Mesenchymal stem cell (in vitro differentiated cells and primary cell): Measurements from ENCODE around the gene UPP2.
A peak's percentile ranks its signal among the peaks of the same experiment; 100 is the strongest.

Source experiments
- DNase-seq: peaks from one replicate; pipeline ENCODE4 v3.0.0-alpha.2; 2013
- H2AFZ ChIP-seq: one replicate; pipeline ENCODE4 v1.6.1; 2013; ENCODE audit warnings: low read depth, mild to moderate bottlenecking, control low read depth, inconsistent platforms, low read length, moderate library complexity
- H2AK5ac ChIP-seq: 2 replicates; pipeline ENCODE4 v1.6.1; 2013; ENCODE audit warnings: low read length, moderate library complexity, mild to moderate bottlenecking, inconsistent platforms; ENCODE audit not compliant: severe bottlenecking
- H2BK120ac ChIP-seq: one replicate; pipeline ENCODE4 v1.6.1; 2013; ENCODE audit warnings: low read depth, mild to moderate bottlenecking, inconsistent platforms, low read length, moderate library complexity
- H2BK12ac ChIP-seq, 2 experiments: one replicate each; pipeline ENCODE4 v1.6.1; 2013; ENCODE audit warnings: inconsistent platforms in 2 of 2, low read length in 2 of 2, mild to moderate bottlenecking in 2 of 2, moderate library complexity in 2 of 2, control low read depth in 1 of 2
- H2BK15ac ChIP-seq: one replicate; pipeline ENCODE4 v1.6.1; 2013; ENCODE audit warnings: mild to moderate bottlenecking, low read depth, inconsistent platforms; ENCODE audit not compliant: poor library complexity, severe bottlenecking
- H2BK5ac ChIP-seq: 2 replicates; pipeline ENCODE4 v1.6.1; 2013; ENCODE audit warnings: low read depth, mild to moderate bottlenecking, low read length, control low read depth, inconsistent platforms; ENCODE audit not compliant: poor library complexity, severe bottlenecking
- H3K14ac ChIP-seq, 2 experiments: one replicate each; pipeline ENCODE4 v1.6.1; 2013; ENCODE audit warnings: inconsistent platforms in 2 of 2, low read length in 2 of 2, control low read depth in 1 of 2, mild to moderate bottlenecking in 1 of 2, moderate library complexity in 1 of 2
- H3K18ac ChIP-seq, 2 experiments: one replicate each; pipeline ENCODE4 v1.6.1; 2013; ENCODE audit warnings: inconsistent platforms in 2 of 2, low read length in 2 of 2, control low read depth in 1 of 2, low read depth in 1 of 2, mild to moderate bottlenecking in 1 of 2
- H3K23ac ChIP-seq, 2 experiments: one replicate each; pipeline ENCODE4 v1.6.1; 2013; ENCODE audit warnings: inconsistent platforms in 2 of 2, low read length in 2 of 2, mild to moderate bottlenecking in 2 of 2, moderate library complexity in 2 of 2, control low read depth in 1 of 2
- H3K27ac ChIP-seq: 2 replicates; pipeline ENCODE4 v1.5.1; 2013; ENCODE audit warnings: mild to moderate bottlenecking, moderate library complexity, low read length, control low read depth, inconsistent platforms; ENCODE audit not compliant: poor library complexity, severe bottlenecking
- H3K27me3 ChIP-seq, 2 experiments: 2 replicates each; pipeline versions ENCODE4 v1.6.1 to v1.7.0; 2013; ENCODE audit warnings: low read length in 2 of 2, mild to moderate bottlenecking in 2 of 2, moderate library complexity in 2 of 2, control low read depth in 1 of 2, inconsistent platforms in 1 of 2; ENCODE audit not compliant: control insufficient read depth in 1 of 2, insufficient read depth in 1 of 2
- H3K36me3 ChIP-seq, 2 experiments: 2 replicates each; pipeline versions ENCODE4 v1.6.1 to v1.7.0; 2013; ENCODE audit warnings: low read length in 2 of 2, control low read depth in 1 of 2, inconsistent platforms in 1 of 2, low read depth in 1 of 2, mild to moderate bottlenecking in 1 of 2; ENCODE audit not compliant: insufficient read depth in 2 of 2, control insufficient read depth in 1 of 2
- H3K4ac ChIP-seq, 2 experiments: one replicate each; pipeline ENCODE4 v1.6.1; 2013; ENCODE audit warnings: inconsistent platforms in 2 of 2, low read length in 2 of 2, mild to moderate bottlenecking in 2 of 2, moderate library complexity in 2 of 2, control low read depth in 1 of 2, low read depth in 1 of 2
- H3K4me1 ChIP-seq: 2 replicates; pipeline ENCODE4 v1.6.1; 2013; ENCODE audit warnings: low read depth, low read length, control low read depth; ENCODE audit not compliant: control insufficient read depth, insufficient read depth
- H3K4me2 ChIP-seq: 2 replicates; pipeline ENCODE4 v1.6.1; 2013; ENCODE audit warnings: low read length, mild to moderate bottlenecking, inconsistent platforms; ENCODE audit not compliant: poor library complexity, severe bottlenecking
- H3K4me3 ChIP-seq, 2 experiments: 2 replicates each; pipeline versions ENCODE4 v1.5.1 to v1.7.0; 2013; ENCODE audit warnings: low read length in 2 of 2, mild to moderate bottlenecking in 2 of 2, control low read depth in 1 of 2, low read depth in 1 of 2; ENCODE audit not compliant: insufficient read depth in 1 of 2
- H3K79me1 ChIP-seq: replicated peaks from 2 replicates; pipeline ENCODE4 v1.6.1; 2013; ENCODE audit warnings: mild to moderate bottlenecking, control low read depth, low read length, inconsistent platforms; ENCODE audit not compliant: poor library complexity, severe bottlenecking
- H3K9ac ChIP-seq: 2 replicates; pipeline ENCODE4 v1.7.0; 2013; ENCODE audit warnings: mild to moderate bottlenecking, low read length, moderate library complexity
- H3K9me3 ChIP-seq: 2 replicates; pipeline ENCODE4 v1.7.0; 2013; ENCODE audit warnings: mild to moderate bottlenecking, low read length; ENCODE audit not compliant: control insufficient read depth
- H4K8ac ChIP-seq: one replicate; pipeline ENCODE4 v1.6.1; 2013; ENCODE audit warnings: inconsistent platforms, mild to moderate bottlenecking, low read length, moderate library complexity
- H4K91ac ChIP-seq: one replicate; pipeline ENCODE4 v1.6.1; 2013; ENCODE audit warnings: mild to moderate bottlenecking, low read length, inconsistent platforms
- WGBS: methylation state at CpG from one replicate; pipeline ENCODE4 v1.1.7; 2013; ENCODE audit warnings: mixed read lengths; 5-methylcytosine and 5-hydroxymethylcytosine counted together

The UPP2 gene

DNA sequence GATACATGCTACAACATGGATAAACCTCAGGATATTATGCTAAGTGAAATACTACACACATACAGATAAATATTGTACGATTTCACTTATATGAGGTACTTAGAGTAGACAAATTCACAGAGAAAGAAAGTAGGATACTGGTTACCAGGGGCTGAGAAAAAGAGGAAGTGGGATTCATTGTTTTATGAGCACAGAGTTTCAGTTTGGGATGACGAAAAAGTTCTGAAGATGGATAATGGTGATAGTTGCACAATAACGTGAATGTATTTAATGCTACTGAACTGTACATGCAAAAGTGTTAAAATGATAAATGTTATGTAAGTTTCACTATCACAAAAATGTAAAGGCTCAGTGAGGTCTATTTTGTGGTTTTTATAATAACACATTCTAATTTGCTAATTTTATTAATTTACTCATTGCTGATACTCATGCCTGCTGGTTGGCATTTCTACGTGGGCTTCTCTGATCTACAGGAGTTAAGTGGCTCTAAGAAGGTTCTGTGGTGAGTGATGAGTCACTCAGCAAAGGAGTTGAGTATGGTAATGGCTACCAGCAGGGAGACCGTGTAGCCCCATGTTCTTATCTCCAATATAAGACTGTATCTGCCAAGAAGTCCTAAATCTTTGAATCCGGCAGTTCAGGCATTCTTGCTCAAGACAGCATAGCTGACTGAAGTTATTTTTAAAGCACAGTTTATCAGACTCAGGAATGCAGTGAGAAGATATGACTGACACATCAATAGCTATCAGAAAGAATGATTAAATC, 41.1 kb downstream of the UPP2 start:
- DNase-seq: peak; percentile 19
- no peak overlapping the region for H4K8ac ChIP-seq
- no peaks in the 10 kb centered on the region for H3K79me1 ChIP-seq
- no peak overlapping the region for H3K23ac ChIP-seq
- H2BK120ac ChIP-seq: no peak overlapping the region
- H3K4me3 ChIP-seq: no peak overlapping the region
- H3K9me3 ChIP-seq: no peaks in the 10 kb centered on the region
- H3K4me2 ChIP-seq: no peak overlapping the region
- WGBS: 81% methylated on average over 6 of the region's 6 CpGs
- H2AFZ ChIP-seq: no peak overlapping the region
- no peaks in the 10 kb centered on the region for H3K27me3 ChIP-seq
- H4K91ac ChIP-seq: no peak overlapping the region
- H3K4me1 ChIP-seq: no peaks in the 10 kb centered on the region
- no peak overlapping the region for H3K4ac ChIP-seq
- H3K14ac ChIP-seq: no peak overlapping the region
- H3K27ac ChIP-seq: no peak overlapping the region
- H3K9ac ChIP-seq: no peak overlapping the region
- H3K18ac ChIP-seq: no peak overlapping the region
- H2BK15ac ChIP-seq: no peak overlapping the region
- no peak overlapping the region for H2AK5ac ChIP-seq
- no peaks in the 10 kb centered on the region for H3K36me3 ChIP-seq
- no peak overlapping the region for H2BK5ac ChIP-seq
- H2BK12ac ChIP-seq: no peak overlapping the region

DNA sequence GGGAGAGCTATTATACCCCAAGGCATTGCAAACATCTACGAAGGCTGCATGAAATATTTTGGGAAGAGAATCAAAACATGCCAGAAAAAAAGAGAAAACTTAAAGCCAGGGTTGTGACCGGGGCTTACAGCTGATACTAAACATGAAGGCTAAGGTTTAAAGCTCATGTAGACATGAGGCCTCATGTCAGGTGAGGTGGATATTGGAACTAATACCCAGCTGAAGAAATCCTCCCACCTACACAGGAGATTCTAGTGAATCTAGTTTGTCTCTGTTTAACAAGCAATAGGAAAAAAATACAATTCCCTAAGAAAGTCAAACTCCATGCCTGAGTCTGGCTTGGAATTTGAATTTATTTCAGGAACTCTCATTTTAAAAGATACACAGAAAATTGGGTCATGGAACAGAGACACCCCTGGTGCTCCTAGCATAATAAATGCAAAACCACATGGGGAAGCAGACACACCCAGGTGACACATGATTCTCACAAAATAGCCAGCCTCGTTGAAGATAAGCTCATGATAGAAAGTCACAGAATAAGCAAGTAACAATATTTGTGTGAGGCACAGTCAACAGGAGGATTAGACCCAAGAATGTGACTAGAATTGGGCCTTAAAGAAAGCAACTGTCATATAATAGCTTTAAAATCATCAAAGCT, 42.2 kb downstream of the UPP2 start:
- H3K9ac ChIP-seq: no peak overlapping the region
- DNase-seq: no peak
- H3K4me3 ChIP-seq: no peak overlapping the region
- H2BK5ac ChIP-seq: no peak overlapping the region
- no peak overlapping the region for H3K27ac ChIP-seq
- no peak overlapping the region for H2BK120ac ChIP-seq
- no peaks in the 10 kb centered on the region for H3K4me1 ChIP-seq
- H2BK12ac ChIP-seq: no peak overlapping the region
- H3K36me3 ChIP-seq: no peaks in the 10 kb centered on the region
- no peaks in the 10 kb centered on the region for H3K9me3 ChIP-seq
- no peak overlapping the region for H2AFZ ChIP-seq
- no peak overlapping the region for H3K4me2 ChIP-seq
- H2BK15ac ChIP-seq: no peak overlapping the region
- no peak overlapping the region for H3K23ac ChIP-seq
- WGBS: 80% methylated on average over 3 of the region's 3 CpGs
- H3K4ac ChIP-seq: no peak overlapping the region
- H3K14ac ChIP-seq: no peak overlapping the region
- no peak overlapping the region for H3K18ac ChIP-seq
- no peaks in the 10 kb centered on the region for H3K27me3 ChIP-seq
- H2AK5ac ChIP-seq: no peak overlapping the region
- H4K8ac ChIP-seq: no peak overlapping the region
- no peak overlapping the region for H4K91ac ChIP-seq
- no peaks in the 10 kb centered on the region for H3K79me1 ChIP-seq

GRCh38 chr2:158144914-158145625, 43.4 kb downstream of the UPP2 start:
- H3K4ac ChIP-seq: no peak overlapping the region
- H3K9me3 ChIP-seq: no peaks in the 10 kb centered on the region
- DNase-seq: no peak
- no peak overlapping the region for H3K23ac ChIP-seq
- H3K4me1 ChIP-seq: no peaks in the 10 kb centered on the region
- no peak overlapping the region for H4K8ac ChIP-seq
- H2AFZ ChIP-seq: no peak overlapping the region
- no peak overlapping the region for H2BK15ac ChIP-seq
- 87% methylated on average over 13 of the region's 13 CpGs for WGBS
- H3K14ac ChIP-seq: no peak overlapping the region
- H3K27ac ChIP-seq: no peak overlapping the region
- no peak overlapping the region for H3K4me3 ChIP-seq
- no peaks in the 10 kb centered on the region for H3K79me1 ChIP-seq
- no peak overlapping the region for H2BK12ac ChIP-seq
- H3K27me3 ChIP-seq: no peaks in the 10 kb centered on the region
- H3K9ac ChIP-seq: no peak overlapping the region
- no peak overlapping the region for H2BK120ac ChIP-seq
- no peak overlapping the region for H3K4me2 ChIP-seq
- H2AK5ac ChIP-seq: no peak overlapping the region
- no peaks in the 10 kb centered on the region for H3K36me3 ChIP-seq
- H3K18ac ChIP-seq: no peak overlapping the region
- no peak overlapping the region for H4K91ac ChIP-seq
- no peak overlapping the region for H2BK5ac ChIP-seq
